SK-N-SH treated with all-trans-retinoic acid at 6 μM for 48 hours (cell line): Measurements from ENCODE around the gene OSBPL5.

Experiments
- ISL1 ChIP-seq: fragments of 250-450 bp; sonication (Bioruptor Pico); IDR thresholded peaks from 2 replicates; pipeline ENCODE4 v2.1.2; 2022; ENCODE audit warnings: mild to moderate bottlenecking, moderate library complexity
- OSR1 ChIP-seq: fragments of 250-450 bp; sonication (Bioruptor Pico); IDR thresholded peaks from 2 replicates; pipeline ENCODE4 v1.8.0; 2022; ENCODE audit warnings: moderate library complexity, mild to moderate bottlenecking, inconsistent platforms
- PPARA ChIP-seq: fragments of 250-450 bp; sonication (Bioruptor Pico); IDR thresholded peaks from 2 replicates; pipeline ENCODE4 v1.5.0; 2020; ENCODE audit warnings: mild to moderate bottlenecking, borderline replicate concordance
- SNAI2 ChIP-seq: fragments of 250-450 bp; sonication (Bioruptor Pico); IDR thresholded peaks from 2 replicates; pipeline ENCODE4 v1.5.0; 2020; ENCODE audit warnings: mild to moderate bottlenecking, moderate library complexity
- TOX ChIP-seq: fragments of 250-450 bp; sonication (Bioruptor Pico); IDR thresholded peaks from 2 replicates; pipeline ENCODE4 v1.8.0; 2021; ENCODE audit warnings: mild to moderate bottlenecking, moderate library complexity, borderline replicate concordance
- ZC3H10 ChIP-seq: fragments of 250-450 bp; sonication (Bioruptor Pico); IDR thresholded peaks from 2 replicates; pipeline ENCODE4 v1.5.1; 2021; ENCODE audit warnings: mild to moderate bottlenecking, moderate library complexity
- ZFP3 ChIP-seq: fragments of 250-450 bp; sonication (Bioruptor Pico); IDR thresholded peaks from 2 replicates; pipeline ENCODE4 v1.5.0; 2020; ENCODE audit warnings: mild to moderate bottlenecking, moderate library complexity
- ZFP30 ChIP-seq: fragments of 450-650 bp; formaldehyde crosslinking; IDR thresholded peaks from 2 replicates; pipeline ENCODE4 v1.5.0; 2022; ENCODE audit warnings: mild to moderate bottlenecking, moderate library complexity
- ZNF8 ChIP-seq: fragments of 450-650 bp; formaldehyde crosslinking; IDR thresholded peaks from 2 replicates; pipeline ENCODE4 v1.5.0; 2020; ENCODE audit warnings: mild to moderate bottlenecking, moderate library complexity
- TF ChIP-seq, protein P1 (sequence below): fragments of 250-450 bp; sonication (Bioruptor Pico); IDR thresholded peaks from 2 replicates; pipeline ENCODE4 v1.5.1; 2020; ENCODE audit warnings: low read depth, mild to moderate bottlenecking, moderate library complexity
- TF ChIP-seq, protein P2 (sequence below): fragments of 250-450 bp; sonication (Bioruptor Pico); IDR thresholded peaks from 2 replicates; pipeline ENCODE4 v1.8.0; 2021; ENCODE audit warnings: low read depth, mild to moderate bottlenecking, moderate library complexity, borderline replicate concordance
- TF ChIP-seq, protein P3 (sequence below): fragments of 250-450 bp; sonication (Bioruptor Pico); IDR thresholded peaks from 2 replicates; pipeline ENCODE4 v1.8.0; 2020; ENCODE audit warnings: mild to moderate bottlenecking, moderate library complexity, borderline replicate concordance
- TF ChIP-seq, protein P4 (sequence below): fragments of 250-450 bp; sonication (Bioruptor Pico); IDR thresholded peaks from 2 replicates; pipeline ENCODE4 v1.5.1; 2021; ENCODE audit warnings: mild to moderate bottlenecking, moderate library complexity
- TF ChIP-seq, protein P5 (sequence below): fragments of 250-450 bp; sonication (Bioruptor Pico); IDR thresholded peaks from 2 replicates; pipeline ENCODE4 v1.5.0; 2020; ENCODE audit warnings: mild to moderate bottlenecking, moderate library complexity

DNA sequence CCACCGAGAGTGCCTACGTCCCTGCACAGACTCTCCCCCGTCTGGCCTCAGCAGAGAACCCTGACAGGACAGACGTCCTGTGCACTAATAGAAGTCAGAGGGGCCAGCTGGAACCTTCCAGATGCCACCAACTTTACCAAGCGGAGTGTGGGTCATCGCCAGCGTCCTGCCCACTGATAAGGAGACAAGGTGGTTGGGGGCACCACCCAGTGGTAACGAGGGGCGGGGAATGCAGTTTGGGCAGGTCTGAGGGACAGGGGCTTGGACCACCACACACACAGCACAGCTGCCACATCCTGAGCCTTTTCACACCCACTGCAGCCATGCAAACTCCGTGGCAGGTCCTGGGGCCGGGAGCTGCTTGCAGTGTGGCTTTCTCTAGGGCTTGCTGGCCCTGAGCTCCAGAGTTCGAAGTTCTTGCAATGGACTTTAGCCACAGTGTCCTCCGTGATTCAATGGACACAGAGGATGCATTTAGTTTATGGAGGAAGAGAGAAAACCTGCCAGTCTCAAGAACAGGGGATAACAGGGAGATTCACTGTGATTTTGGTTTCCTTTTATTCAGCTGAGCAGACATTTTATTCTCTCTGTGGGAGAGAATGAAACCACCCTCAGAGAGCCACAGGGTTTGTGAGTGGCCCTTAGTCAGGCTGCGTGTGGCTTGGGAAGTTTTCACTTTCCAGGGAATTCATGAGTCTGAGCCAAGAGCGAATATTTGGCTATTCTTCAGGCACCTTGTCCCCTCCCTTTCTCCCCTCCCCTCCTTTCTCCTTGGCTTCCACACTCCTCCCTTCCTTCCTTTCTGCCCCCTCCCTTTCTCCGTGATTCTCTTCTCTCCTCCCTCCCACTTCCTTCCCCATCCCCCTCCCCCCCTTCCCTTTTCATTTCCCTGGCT lies 40.4 kb upstream of the OSBPL5 start:
- TF ChIP-seq, protein P1, sequence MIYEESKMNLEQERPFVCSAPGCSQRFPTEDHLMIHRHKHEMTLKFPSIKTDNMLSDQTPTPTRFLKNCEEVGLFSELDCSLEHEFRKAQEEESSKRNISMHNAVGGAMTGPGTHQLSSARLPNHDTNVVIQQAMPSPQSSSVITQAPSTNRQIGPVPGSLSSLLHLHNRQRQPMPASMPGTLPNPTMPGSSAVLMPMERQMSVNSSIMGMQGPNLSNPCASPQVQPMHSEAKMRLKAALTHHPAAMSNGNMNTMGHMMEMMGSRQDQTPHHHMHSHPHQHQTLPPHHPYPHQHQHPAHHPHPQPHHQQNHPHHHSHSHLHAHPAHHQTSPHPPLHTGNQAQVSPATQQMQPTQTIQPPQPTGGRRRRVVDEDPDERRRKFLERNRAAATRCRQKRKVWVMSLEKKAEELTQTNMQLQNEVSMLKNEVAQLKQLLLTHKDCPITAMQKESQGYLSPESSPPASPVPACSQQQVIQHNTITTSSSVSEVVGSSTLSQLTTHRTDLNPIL (CRISPR knock-in tag), result no peak
- TF ChIP-seq ZFP3 (CRISPR knock-in tag), result no peak
- no peak for TF ChIP-seq ZC3H10 (CRISPR knock-in tag)
- TF ChIP-seq, protein P2, sequence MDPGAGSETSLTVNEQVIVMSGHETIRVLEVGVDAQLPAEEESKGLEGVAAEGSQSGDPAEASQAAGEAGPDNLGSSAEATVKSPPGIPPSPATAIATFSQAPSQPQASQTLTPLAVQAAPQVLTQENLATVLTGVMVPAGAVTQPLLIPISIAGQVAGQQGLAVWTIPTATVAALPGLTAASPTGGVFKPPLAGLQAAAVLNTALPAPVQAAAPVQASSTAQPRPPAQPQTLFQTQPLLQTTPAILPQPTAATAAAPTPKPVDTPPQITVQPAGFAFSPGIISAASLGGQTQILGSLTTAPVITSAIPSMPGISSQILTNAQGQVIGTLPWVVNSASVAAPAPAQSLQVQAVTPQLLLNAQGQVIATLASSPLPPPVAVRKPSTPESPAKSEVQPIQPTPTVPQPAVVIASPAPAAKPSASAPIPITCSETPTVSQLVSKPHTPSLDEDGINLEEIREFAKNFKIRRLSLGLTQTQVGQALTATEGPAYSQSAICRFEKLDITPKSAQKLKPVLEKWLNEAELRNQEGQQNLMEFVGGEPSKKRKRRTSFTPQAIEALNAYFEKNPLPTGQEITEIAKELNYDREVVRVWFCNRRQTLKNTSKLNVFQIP (CRISPR knock-in tag), result no peak
- no peak for TF ChIP-seq ZNF8
- TF ChIP-seq, protein P3, sequence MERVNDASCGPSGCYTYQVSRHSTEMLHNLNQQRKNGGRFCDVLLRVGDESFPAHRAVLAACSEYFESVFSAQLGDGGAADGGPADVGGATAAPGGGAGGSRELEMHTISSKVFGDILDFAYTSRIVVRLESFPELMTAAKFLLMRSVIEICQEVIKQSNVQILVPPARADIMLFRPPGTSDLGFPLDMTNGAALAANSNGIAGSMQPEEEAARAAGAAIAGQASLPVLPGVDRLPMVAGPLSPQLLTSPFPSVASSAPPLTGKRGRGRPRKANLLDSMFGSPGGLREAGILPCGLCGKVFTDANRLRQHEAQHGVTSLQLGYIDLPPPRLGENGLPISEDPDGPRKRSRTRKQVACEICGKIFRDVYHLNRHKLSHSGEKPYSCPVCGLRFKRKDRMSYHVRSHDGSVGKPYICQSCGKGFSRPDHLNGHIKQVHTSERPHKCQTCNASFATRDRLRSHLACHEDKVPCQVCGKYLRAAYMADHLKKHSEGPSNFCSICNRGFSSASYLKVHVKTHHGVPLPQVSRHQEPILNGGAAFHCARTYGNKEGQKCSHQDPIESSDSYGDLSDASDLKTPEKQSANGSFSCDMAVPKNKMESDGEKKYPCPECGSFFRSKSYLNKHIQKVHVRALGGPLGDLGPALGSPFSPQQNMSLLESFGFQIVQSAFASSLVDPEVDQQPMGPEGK (CRISPR knock-in tag), result no peak
- TF ChIP-seq TOX (CRISPR knock-in tag), result no peak
- TF ChIP-seq, protein P4, sequence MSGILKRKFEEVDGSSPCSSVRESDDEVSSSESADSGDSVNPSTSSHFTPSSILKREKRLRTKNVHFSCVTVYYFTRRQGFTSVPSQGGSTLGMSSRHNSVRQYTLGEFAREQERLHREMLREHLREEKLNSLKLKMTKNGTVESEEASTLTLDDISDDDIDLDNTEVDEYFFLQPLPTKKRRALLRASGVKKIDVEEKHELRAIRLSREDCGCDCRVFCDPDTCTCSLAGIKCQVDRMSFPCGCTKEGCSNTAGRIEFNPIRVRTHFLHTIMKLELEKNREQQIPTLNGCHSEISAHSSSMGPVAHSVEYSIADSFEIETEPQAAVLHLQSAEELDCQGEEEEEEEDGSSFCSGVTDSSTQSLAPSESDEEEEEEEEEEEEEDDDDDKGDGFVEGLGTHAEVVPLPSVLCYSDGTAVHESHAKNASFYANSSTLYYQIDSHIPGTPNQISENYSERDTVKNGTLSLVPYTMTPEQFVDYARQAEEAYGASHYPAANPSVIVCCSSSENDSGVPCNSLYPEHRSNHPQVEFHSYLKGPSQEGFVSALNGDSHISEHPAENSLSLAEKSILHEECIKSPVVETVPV (CRISPR knock-in tag), result no peak
- TF ChIP-seq, protein P5, sequence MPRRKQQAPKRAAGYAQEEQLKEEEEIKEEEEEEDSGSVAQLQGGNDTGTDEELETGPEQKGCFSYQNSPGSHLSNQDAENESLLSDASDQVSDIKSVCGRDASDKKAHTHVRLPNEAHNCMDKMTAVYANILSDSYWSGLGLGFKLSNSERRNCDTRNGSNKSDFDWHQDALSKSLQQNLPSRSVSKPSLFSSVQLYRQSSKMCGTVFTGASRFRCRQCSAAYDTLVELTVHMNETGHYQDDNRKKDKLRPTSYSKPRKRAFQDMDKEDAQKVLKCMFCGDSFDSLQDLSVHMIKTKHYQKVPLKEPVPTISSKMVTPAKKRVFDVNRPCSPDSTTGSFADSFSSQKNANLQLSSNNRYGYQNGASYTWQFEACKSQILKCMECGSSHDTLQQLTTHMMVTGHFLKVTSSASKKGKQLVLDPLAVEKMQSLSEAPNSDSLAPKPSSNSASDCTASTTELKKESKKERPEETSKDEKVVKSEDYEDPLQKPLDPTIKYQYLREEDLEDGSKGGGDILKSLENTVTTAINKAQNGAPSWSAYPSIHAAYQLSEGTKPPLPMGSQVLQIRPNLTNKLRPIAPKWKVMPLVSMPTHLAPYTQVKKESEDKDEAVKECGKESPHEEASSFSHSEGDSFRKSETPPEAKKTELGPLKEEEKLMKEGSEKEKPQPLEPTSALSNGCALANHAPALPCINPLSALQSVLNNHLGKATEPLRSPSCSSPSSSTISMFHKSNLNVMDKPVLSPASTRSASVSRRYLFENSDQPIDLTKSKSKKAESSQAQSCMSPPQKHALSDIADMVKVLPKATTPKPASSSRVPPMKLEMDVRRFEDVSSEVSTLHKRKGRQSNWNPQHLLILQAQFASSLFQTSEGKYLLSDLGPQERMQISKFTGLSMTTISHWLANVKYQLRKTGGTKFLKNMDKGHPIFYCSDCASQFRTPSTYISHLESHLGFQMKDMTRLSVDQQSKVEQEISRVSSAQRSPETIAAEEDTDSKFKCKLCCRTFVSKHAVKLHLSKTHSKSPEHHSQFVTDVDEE (CRISPR knock-in tag), result no peak
- TF ChIP-seq PPARA (CRISPR knock-in tag), result no peak
- TF ChIP-seq OSR1 (CRISPR knock-in tag), result no peak
- no peak for TF ChIP-seq ISL1
- no peak for TF ChIP-seq ZFP30 (CRISPR knock-in tag)
- TF ChIP-seq SNAI2 (CRISPR knock-in tag), result no peak
